GM23338 (cell line): ENCODE results near the gene FOXI2.

ENCODE experiments used
- JUNB ChIP-seq: IDR thresholded peaks from one replicate; pipeline ENCODE4 v1.6.1; 2016; ENCODE audit warnings: antibody characterized with exemption; ENCODE audit not compliant: unreplicated experiment
- POLR2AphosphoS5 ChIP-seq: IDR thresholded peaks from 2 replicates; pipeline ENCODE4 v1.6.1; 2016; ENCODE audit warnings: antibody characterized with exemption, low read depth
- TF ChIP-seq, protein P1 (sequence below), 2 experiments: fragments of 200-600 bp in 1 of 2; sonication (generic) in 1 of 2; conservative IDR thresholded peaks; 2 replicates each; pipeline versions ENCODE4 v1.5.1 to v1.6.1; 2016 to 2017; ENCODE audit warnings: antibody characterized with exemption in 2 of 2, low read depth in 2 of 2, mild to moderate bottlenecking in 2 of 2, moderate library complexity in 1 of 2

DNA sequence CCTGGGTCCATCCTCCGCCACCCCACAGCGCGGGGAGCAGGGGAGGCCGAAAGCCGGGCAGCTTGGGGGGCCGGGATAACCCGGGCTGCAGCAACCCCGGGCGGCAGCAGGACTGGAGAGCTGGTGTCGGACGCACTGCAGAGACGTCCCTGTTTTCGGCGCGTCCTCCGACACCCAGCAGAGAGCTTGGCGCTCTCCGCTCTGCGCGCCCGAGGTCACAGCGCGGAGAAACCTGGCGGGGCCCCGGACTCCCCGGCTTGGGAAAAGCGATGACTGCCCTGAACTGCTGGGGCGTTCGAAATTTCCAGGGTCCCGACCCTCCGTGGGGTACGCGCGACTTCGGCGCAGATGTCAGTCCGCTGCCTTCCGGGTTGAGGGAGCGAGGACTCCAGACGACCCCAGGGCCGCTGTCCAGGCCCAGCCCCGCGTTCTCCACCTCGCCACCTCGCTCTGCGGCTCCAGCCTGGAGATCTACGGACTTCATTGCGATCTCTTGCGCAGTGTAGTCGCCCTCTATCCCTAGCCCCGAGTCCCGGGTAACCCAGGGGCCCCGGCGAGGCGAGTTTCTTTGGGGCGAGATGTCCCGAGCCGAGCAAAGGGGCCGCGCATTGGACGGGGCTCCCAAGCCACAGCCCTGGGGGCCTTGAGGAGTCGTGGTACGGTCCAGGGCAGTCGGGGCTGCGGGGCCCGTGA, 617 bp upstream of the FOXI2 start:
- TF ChIP-seq, protein P1, sequence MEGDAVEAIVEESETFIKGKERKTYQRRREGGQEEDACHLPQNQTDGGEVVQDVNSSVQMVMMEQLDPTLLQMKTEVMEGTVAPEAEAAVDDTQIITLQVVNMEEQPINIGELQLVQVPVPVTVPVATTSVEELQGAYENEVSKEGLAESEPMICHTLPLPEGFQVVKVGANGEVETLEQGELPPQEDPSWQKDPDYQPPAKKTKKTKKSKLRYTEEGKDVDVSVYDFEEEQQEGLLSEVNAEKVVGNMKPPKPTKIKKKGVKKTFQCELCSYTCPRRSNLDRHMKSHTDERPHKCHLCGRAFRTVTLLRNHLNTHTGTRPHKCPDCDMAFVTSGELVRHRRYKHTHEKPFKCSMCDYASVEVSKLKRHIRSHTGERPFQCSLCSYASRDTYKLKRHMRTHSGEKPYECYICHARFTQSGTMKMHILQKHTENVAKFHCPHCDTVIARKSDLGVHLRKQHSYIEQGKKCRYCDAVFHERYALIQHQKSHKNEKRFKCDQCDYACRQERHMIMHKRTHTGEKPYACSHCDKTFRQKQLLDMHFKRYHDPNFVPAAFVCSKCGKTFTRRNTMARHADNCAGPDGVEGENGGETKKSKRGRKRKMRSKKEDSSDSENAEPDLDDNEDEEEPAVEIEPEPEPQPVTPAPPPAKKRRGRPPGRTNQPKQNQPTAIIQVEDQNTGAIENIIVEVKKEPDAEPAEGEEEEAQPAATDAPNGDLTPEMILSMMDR (conservative IDR thresholded peaks at IDR 0.05; ENCODE audit: low read depth in 2 of 2), result no peak
- TF ChIP-seq POLR2AphosphoS5 (no peak), JUNB (no peak)
